Eye (tissue), 1 donor: ENCODE data around the gene ZBTB42.

Experiments
- DNase-seq: peaks from one replicate; pipeline ENCODE4 v3.0.0-alpha.2; 2015

ZBTB42 gene

GRCh38 chr14:104784218-104784568 lies 16.7 kb upstream of the ZBTB42 start:
- DNase-seq = no peak

- DNase-seq = no peak
Measured at GRCh38 chr14:104784846-104785707, 15.8 kb upstream of the ZBTB42 start.

GRCh38 chr14:104785708-104786080 lies 15.2 kb upstream of the ZBTB42 start:
- DNase-seq = no peak

- no peak for DNase-seq
Measured at GRCh38 chr14:104786091-104786586, 14.8 kb upstream of the ZBTB42 start.

GRCh38 chr14:104786726-104787675 lies 13.9 kb upstream of the ZBTB42 start:
- no peak for DNase-seq

GRCh38 chr14:104787736-104788135 lies 13.2 kb upstream of the ZBTB42 start:
- no peak for DNase-seq

GRCh38 chr14:104788161-104788818 lies 12.6 kb upstream of the ZBTB42 start:
- DNase-seq = peak; percentile 78

GRCh38 chr14:104788873-104789663 lies 11.8 kb upstream of the ZBTB42 start:
- no peak for DNase-seq

GRCh38 chr14:104789752-104790743 lies 10.9 kb upstream of the ZBTB42 start:
- no peak for DNase-seq

- no peak for DNase-seq
Measured at GRCh38 chr14:104791425-104791824, 9.5 kb upstream of the ZBTB42 start.

GRCh38 chr14:104792101-104792884 lies 8.6 kb upstream of the ZBTB42 start:
- DNase-seq = no peak

- no peak for DNase-seq
Measured at GRCh38 chr14:104792945-104793702, 7.8 kb upstream of the ZBTB42 start.

GRCh38 chr14:104793703-104793959 lies 7.3 kb upstream of the ZBTB42 start:
- DNase-seq = no peak

GRCh38 chr14:104794099-104794498 lies 6.8 kb upstream of the ZBTB42 start:
- DNase-seq = peak; percentile 72

GRCh38 chr14:104794631-104794992 lies 6.3 kb upstream of the ZBTB42 start:
- peak; percentile 57 for DNase-seq

GRCh38 chr14:104794993-104795780 lies 5.7 kb upstream of the ZBTB42 start, which contains the start of gene AKT1:
TSS of gene AKT1 (minus strand) at chr14:104795748. CDS start at chr14:104792643, 3,105 bp downstream.
- DNase-seq = no peak

- DNase-seq = peak; percentile 67
Measured at GRCh38 chr14:104795781-104796686, 4.9 kb upstream of the ZBTB42 start.

- no peak for DNase-seq
Measured at GRCh38 chr14:104796687-104797081, 4.2 kb upstream of the ZBTB42 start.
